Activated CD8-positive, alpha-beta memory T cell treated with anti-CD3 and anti-CD28 coated beads, Interleukin-2, amount 50 U/mL, for 24 hours (primary cell): ENCODE measurements around the gene FXYD4.

ENCODE experiments used
- DNase-seq: peaks from one replicate; pipeline ENCODE4 v3.0.0-alpha.2; 2020; ENCODE audit errors: extremely low read depth

FXYD4 gene

DNA sequence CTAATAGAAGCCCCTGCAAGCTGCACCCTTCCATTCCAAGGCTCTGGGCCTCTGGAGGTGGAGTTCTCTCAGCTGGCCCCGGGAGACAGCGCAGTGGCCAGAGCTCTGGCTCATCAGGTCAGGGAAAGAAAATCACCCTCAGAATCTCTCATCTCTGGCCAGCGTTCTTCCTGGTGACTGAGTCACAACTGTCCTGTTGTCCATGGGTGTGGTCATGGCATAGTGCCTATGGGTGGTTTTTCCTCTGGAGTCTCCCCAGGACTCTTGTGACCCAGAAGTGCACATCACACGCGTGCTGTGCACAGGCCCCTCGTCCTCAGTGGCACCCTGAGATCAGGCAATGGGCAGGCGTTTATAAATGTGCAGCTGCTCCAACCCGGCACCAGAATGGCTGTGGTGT, 27.4 kb upstream of the FXYD4 start:
- DNase-seq = no peak

DNA sequence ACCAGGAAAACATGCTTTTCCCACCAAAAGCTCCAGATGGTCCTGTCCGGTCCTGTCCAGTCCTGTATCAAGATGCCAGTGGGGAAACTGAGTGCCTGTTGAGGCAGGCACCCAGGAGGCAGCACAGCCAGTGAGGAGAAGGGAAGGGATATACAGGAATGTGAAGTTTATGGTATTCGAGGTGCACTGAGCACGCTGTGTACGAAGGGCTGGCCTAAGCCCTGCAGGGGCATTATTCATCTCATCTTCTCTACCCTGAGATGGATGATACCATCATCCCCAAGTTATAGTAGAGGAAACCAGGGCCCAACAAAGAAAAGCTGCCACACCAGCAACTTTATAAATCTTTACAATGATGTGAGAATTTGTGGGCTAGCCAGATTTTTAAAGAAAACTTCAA, 23.4 kb upstream of the FXYD4 start:
- DNase-seq = no peak

DNA sequence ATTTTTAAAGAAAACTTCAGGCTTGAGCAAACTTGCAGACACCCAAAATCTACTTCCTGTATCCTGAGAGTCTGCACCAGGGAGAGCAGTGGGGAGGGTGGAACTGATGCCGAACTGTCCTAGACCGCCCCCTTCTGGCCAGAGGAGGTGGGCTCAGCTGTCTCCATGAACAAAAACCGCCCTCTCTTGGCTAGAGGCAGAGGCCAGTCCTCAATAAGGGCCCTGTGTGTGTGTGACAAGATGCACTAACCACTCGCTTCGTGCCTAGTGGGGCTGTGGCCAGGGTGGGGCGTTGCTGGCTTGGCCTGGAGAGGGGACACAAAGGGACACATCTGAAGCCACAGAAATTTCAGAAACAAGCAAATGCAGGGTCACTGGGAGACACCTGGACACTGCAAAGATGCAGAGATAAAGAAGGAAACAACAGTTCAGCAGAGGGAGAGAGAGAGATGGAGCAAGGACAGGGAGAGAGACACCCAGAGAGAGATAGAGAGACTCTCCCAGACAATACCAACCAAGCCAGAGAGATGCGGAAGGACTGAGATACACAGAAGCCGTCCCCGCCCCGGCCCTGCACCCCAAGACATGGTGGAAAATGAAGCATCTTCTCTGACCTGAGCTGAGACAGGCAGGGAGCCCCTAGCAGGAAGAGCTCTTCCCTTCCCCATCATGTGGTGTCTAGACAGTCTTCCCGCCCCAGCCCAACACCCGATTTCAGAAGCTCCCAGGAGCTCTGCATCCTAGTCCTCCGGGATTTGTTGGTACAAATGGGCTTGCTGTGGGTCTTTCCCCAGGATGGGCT, 22.7 kb upstream of the FXYD4 start:
- DNase-seq = peak; percentile 54

DNA sequence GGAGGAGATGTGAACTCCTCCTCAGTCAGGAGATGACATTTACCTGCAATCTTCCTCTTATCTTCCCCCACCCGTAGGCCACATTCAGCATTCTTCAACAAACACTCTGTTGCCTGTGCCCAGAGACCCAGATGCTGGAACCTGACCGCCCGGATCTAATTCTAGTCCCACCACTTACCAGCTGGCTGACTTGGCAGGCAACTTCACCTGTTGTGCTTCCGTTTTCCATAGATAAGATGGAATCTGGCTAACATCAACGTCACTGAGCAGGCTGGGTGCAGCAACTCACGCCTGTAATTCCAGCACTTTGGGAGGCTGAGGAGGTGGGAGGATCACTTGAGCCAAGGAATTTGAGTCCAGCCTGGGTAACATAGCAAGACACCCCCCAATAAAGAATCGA, 21.3 kb upstream of the FXYD4 start:
- DNase-seq = no peak

DNA sequence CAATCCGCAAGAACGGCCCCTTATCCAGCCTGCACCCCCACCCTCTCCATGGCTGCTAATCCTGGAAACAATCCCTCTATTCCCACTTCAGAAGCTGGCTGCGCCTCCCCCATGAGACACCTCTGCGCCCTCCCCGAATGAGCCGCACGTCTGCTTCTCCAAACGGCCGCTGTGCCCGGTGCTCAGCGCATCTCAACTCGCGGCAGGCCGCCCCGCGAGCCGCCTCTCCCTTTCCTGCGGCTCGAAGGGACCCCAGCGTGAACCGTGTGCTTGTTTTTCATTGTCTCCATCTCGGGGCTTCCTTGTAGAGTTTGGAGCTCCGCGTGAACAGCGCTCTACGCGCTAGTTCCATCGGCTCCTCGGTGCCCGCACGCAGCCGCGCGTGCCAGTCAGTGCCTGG, 20.8 kb upstream of the FXYD4 start:
- no peak for DNase-seq

DNA sequence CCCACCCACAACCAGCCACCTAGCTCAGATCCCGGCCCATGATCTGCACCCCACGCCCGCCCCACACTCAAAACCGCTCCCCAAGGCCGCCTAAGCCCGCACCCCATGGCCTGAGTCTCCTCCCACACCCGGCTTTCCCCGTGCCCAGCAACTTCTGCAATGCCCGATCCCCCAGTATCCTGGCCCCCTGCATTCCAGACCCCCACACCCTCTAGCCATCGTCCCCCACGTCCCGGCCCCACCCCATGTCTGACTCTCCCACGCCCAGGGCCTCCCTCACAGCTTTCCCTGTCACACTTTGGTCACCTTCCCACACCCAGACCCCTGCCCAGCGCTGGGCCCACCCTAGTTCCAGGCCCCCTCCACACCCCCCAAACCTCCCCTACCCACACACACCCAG, 20.1 kb upstream of the FXYD4 start:
- no peak for DNase-seq

DNA sequence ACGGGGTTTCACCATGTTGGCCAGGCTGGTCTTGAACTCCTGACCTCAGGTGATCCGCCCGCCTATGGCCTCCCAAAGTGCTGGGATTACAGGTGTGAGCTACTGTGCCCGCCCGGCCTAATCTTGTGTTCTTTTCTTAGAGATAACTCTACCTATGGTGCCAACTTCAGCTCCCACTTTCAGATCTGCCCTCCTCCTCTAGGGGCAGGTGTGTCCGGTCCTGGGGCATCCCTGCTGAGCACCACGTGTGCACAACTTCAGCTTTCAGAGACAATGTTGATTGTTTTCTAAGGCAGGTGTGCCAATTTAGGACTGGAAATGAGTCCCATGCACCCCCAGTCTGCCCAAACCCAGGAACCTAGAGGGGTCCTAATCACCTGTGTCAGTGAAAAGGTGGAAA, 18.5 kb upstream of the FXYD4 start:
- DNase-seq = no peak

DNA sequence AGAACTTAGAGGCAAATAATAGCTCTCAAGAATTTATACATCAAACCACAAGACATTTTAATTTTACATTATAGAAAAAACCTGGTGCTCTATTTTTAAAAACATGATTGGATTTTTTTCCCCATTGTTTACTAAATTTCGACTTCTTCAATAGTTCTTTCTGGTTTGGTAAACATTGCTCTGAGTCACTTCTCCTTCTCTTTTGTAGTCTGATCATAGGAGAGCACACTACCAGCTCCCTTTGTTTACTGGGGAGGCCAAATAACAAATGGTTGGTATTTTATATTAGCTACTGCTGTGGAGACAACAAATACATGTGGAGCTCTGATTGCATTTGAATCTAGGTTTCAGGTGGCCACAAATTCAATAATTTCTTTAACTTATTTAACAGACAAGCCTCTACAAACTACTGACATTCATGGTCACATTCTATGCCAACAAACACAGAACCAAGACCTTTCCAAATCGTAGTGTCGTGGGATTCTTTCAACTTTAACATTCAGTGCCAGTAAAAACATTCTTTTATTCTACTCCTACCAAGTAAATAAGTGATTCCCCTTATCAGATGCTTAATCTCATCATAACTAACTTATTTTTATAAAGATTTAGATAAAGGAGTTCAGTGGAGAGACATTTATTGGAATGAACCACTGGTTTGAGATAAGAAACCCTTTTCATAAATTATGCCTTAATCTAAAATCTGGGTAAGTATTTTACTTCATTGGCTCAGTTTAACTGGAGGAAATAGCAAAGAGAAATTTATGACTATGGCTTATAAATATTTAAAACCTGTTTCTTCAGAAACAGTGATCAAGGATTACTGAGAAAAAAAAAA, 17.7 kb upstream of the FXYD4 start:
- no peak for DNase-seq

DNA sequence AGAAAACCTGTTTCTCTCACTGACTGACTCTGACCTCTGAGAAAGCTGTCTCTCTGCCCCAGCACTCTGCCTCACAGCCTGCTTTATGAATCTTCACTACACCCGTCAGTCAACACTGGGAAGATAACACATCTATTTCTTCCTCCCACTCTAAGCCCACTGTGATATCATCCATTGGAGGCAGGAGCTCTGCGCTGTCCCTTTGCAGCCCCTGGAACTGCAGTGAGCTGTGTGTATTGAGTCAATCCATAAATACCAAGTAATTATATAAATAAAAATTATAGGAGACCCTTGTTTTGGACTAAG, 17.2 kb upstream of the FXYD4 start:
- no peak for DNase-seq

DNA sequence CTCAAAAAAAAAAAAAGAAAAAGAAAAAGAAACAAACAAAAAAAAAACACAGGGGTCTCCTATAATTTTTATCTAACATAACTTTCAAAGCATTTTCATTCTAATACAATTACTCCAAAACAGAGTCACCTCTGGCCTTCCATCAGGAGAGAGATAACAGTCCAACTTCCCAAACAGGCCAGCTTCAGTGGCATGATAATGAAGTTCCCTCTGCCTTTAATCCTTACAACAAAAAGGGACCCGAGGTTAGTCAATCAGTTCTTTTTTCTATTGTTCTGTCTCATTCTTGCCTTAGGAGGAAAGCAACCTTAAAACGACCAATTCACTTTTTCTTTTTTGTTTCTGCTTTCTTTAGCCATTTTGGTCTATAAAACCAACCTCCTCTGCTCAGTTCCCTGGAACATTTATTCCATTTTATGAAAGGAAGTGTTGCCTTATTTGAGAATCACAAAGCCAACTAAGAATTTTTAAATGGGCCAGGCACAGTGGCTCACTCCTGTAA, 16.5 kb upstream of the FXYD4 start:
- DNase-seq = no peak

DNA sequence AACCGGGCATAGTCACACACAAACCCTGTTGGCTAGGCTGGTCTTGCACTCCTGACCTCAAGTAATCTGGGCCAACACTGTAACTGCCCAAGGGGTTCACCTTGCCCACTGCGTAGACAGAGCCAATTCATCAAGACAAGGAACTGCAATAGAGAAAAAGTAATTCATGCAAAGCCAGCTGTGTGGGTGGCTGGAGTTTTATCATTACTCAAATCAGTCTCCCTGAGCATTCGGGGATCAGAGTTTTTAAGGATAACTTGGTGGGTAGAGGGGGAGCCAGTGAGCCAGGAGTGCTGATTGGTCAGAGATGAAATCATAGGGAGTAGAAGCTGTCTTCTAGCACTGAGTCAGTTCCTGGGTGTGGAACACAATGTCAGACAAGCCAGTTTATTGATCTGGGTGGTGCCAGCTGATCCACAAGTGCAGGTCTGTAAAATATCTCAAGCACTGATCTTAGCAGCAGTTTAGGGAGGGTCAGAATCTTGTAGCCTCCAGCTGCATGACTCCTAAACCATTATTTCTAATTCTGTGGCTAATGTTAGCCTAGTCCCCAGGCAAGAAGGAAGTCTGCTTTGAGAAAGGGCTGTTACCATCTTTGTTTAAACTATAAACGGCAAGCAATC, 15.6 kb upstream of the FXYD4 start:
- DNase-seq = no peak

DNA sequence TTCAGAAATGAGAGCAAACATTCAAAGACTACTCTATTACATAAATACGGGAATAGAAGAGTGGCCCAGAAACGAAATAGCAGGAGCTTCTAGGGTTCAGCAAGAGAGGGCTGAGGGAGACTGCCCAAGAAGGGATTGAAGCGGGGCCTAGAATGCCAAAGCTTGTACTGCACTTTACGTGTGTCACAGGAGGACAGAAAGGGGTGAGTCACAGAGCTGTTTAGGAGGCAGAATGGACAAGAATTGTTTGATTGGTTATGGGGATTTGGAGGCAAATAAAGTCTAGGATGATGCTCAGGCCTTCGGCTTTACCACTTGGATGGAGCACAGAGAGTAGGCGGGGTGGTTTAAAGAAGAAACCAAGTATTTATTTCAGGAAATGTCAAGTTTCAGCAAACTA, 11.3 kb upstream of the FXYD4 start:
- DNase-seq = no peak

DNA sequence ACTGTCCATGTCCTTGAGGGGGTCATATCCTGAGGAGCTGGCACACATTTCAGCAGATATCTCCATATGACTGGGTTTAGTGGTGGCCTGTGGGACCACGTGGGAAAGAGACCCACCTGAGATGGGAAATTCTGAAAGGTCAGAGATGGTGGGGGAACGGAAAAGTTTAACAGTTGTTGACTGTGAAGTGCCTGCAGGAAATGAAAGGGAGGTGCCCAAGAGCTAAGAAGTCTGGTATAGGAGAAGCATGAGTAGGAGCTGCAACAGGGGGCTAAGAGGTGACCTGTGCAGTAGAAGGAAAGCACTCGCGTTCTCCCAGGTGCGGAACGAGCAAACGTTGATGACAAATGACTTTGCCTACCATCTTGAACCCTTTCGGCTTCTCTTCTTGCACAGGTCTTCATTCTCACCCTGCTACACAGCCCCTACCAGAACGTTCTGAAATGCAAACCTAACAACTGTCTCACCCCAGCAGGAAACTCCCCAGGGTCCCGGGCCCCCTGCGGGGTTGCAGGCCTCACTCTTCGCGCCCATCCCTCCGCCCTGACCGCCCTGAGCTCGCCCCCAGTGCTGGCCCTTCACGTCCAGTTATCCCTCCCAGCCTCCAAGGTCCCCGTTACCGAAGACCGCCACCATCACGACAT, 9.8 kb upstream of the FXYD4 start:
- no peak for DNase-seq

DNA sequence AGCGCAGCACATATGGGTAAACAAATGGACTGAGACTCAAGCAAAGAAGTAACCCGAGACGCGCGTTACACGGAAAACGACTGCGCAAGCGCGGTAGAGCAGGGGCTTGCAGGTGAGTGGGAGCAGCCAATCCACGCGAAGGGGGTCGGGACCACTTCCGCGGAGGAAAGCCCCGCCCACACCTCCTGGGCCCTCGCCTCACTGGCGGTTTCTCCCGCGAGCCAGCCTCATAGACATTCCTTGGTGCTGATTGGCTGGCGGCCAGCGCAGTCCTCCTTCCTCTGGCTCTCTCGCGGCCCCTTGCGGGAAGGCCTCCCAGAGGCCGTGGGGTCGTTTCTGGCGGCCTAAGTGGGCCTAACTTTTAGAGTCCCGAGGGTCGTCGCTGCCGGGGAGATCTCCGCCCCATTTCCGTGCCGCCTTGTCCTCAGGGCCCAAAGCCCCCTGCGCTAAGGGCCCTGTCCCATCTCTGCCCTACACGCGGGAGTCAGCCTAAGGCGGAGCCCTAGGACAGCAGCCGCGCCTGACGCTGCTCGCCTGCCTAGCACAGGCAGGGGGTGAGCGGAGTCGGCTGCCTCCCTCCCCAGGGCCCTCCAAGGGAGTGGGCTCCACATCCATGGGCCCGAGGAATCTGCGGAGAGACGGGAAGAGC, 9.1 kb upstream of the FXYD4 start:
- peak; percentile 96 for DNase-seq

DNA sequence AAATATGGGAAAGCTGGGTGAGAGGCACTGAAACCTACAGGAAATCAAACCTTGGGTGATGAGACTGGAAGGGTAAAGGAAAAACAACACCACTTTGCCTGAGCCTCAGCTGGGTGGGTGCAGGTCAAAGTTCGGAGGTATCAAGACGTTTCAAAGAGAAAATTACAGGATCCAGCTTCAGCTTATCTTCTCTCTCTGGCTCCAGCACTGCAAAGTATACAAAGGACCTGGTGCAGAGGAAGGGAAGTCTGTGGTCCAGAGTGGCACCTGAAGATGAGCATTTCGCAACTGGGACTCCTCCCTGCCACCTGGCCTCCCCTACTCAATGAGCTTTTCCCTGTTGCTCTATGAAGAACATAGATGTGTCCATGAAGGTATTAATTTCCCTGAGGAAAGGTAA, 6.4 kb upstream of the FXYD4 start:
- no peak for DNase-seq

DNA sequence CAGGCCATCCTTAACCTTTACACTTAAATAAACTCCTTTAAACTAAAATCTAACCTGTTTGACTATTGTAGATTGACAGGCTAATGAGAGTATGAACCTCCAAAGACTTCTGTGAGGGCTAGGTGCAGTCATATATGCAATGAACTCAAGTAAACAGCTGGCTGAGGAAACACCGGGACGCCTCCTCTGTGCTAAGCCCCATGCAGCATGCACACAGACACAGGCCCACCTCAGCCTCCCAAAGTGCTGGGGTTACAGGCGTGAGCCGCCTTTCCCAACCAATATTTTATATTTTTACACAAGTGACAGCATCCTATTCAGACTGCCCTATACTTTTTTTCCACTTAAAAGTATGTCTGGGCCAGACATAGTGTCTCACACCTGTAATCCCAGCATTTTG, 1.5 kb upstream of the FXYD4 start:
- DNase-seq = no peak

DNA sequence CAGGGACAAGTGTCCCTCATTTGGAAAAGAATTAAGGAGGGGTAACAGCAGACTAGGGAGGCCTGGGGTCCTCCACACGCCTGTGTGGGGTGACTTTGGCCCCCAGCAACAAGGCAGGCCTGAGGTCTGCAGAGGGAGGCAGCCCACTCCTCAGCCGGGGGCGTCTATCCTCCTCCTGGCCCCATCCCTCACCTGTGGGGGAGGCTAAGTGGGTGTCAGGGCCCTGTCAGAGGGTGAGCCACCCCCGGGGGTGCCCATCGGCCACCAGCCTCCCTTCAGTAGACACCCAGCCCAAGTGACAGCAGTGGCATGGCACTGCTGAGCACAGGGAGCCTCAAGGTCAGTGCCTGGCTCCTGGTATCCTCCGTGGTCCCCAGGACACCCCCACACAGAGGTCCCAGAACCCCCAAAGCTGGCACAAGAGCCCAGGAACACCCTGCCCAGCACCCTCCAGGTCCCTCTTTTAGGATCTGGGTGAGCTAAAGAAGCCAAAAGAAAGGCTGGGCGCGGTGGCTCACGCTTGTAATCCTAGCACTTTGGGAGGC, 693 bp upstream of the FXYD4 start:
- no peak for DNase-seq

DNA sequence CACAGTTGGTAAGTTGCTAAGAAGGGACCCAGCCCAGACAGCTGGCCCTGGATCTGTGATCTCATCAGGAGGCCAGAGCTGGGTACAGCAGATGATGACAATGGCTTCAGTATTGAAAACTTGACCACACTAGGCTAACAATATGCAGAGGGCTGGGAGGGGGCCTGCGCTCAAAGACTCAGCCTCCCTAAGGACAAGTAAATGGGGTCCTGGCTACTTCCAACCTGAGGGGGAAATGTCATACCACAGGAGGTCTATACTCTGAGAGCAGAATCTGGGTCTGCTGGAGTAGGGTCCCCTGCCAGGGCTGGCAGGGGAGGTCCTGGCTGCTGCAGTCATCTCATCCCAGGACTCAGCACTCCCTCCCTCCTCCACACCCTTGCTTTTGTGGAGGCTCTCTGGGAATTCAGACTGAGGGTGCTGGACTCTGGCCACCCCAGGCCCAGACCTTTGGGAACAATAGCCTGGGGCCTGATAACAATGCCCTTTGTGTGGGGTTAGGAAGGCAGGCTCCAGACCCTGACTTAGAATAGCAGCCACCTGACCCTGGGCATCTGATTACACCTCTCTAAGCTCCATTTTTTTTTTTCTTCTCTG, 1.4 kb downstream of the FXYD4 start:
- no peak for DNase-seq

DNA sequence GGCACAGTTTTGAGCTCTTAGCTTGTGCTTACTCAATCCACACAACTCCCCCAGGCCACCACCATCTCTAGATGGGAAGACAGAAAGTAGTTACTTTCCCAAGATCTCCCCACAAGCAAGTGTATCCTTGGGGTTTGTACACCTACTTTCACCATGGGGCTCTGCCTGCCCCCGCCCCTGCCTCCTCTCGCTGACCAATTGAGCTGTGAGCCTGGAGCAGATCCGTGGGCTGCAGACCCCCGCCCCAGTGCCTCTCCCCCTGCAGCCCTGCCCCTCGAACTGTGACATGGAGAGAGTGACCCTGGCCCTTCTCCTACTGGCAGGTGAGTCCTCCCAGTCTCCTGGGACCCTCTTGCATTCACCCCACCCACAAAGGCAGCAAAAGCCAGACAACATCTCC, 2.0 kb downstream of the FXYD4 start:
- no peak for DNase-seq

DNA sequence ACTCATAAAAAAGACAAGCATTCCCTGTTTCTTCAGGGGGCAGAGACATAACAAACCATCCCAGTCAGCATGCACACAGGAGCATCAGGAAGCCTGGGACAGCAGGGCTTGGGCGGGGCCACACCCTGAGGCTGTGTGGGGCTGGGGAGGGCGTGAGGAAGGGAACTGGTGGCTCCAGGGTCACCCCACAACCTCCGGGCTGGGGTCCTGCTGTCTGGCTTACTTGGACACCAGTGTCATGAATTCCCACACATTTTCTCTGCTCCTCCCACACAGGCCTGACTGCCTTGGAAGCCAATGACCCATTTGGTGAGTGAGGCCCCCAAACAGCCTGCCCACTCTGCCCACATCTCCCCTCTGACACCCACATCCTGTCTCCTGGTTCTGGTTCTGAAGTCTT, 2.8 kb downstream of the FXYD4 start:
- no peak for DNase-seq

DNA sequence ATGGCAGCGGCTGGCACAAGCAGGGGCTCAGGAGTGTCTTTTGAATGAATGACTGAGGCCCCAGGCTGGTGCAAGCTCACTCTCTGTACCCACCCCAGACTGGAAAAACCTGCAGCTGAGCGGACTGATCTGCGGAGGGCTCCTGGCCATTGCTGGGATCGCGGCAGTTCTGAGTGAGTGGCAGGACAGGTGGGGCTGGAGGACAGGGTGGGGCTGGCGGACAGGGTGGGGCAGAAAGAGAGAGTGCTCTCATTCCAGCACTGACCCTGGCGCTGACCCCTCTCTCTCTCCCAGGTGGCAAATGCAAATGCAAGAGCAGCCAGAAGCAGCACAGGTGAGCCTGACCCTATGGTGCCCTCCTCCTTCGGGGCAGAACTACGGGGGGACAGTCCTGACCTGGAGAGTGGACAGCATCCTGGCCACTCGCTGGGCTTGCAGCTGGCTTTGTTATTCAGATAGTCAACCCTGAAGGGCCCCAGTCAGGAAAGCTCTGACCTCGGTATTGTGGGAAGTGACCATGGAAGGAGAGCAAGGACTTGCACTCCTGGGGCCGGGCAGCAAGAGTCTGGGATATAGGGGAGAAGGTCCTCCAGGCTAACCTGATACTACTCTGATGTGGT, 4.1 kb downstream of the FXYD4 start:
- DNase-seq = no peak
